Epidermal melanocyte (primary cell): ENCODE measurements around the gene NPLOC4.
"Not testable (repeated sequence)": the region's sequence is repeated elsewhere in the genome, so short reads cannot be mapped to it uniquely, and the experiment has no call there.

Experiments
- DNase-seq: peaks from one replicate; pipeline ENCODE4 v3.0.0; 2011; ENCODE audit warnings: low spot score; ENCODE audit not compliant: insufficient read length

Gene NPLOC4

DNA sequence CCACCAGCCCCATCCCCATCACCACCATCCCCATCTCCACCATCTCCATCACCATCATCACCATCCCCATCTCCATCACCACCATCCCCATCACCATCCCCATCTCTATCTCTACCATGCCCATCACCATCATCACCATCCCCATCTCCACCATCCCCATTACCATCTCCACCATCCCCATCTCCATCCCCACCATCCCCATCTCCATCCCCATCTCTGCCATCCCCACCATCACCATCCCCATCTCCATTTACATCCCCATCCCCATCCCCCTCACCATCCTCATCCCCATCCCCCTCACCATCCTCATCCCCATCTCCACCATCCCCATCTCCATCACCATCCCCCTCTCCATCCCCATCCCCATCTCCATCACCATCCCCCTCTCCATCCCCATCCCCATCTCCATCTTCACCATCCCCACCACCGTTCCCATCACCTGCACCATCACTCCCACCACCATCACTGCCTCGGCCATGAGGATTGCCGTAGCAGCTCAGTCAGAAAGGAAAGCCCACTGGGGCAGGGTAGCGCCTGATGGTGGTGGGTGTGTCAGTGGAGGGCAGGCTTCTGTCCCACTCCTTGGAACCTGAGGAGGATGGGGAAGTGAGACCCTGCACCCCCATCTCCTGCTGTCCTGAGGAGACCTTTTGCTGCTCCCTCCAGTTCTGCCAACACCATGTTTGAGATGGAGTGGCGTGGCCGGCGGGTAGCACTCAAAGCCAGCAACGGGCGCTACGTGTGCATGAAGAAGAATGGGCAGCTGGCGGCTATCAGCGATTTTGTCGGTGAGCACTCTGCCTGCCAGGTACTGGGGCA, 101.2 kb downstream of the NPLOC4 start:
- no peak for DNase-seq

DNA sequence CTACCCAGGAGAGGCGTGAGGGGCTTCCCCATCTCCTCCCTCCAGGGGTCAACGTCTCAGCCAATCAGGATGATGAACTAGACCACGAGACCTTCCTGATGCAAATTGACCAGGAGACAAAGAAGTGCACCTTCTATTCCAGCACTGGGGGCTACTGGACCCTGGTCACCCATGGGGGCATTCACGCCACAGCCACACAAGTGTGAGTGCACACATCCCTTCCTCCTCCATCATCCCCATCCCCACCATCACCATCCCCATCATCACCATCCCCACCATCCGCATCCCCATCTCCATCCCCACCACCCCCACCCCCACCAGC, 101.9 kb downstream of the NPLOC4 start:
- no peak for DNase-seq

DNA sequence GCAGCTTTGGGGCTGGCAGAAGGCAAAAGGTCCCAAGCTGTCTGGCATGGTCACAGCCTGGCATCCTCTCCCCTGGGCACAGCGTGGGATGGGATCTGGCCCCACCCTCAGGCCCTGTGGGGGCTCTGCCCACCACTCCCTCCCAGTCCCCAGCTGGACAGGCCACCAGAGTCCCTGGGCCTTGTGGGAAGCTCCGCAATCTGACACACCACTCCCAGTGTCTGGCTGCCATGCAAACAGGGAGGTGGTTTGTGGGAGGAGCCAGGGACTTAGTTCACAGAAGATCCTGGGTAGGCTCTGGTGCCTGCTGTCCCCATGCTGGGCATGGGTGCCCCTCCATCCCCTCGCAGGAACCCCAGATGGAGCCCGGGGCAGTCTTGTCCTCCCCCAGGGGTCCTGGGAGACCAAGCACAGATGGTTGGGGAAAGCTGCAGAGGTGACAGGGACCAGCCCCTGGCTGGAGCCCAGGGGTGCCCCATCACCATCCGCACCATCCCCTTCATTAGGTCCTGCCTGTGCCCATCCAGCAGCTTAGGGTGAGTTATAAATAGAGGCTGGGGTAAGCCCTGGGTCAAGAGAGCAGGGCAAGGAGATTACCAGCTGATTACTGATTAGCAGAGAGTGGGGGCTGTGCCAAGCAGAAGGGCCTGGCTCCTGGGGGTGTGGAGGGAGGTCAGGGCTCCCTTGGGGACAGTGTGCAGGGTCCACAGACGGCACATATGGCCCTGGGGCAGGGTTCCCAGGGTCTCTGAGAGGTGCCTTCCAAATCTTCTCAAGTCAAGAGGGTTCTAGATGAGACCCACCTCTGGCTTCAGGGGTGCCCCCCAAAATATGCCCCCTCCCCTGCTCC, 102.5 kb downstream of the NPLOC4 start:
- no peak for DNase-seq

DNA sequence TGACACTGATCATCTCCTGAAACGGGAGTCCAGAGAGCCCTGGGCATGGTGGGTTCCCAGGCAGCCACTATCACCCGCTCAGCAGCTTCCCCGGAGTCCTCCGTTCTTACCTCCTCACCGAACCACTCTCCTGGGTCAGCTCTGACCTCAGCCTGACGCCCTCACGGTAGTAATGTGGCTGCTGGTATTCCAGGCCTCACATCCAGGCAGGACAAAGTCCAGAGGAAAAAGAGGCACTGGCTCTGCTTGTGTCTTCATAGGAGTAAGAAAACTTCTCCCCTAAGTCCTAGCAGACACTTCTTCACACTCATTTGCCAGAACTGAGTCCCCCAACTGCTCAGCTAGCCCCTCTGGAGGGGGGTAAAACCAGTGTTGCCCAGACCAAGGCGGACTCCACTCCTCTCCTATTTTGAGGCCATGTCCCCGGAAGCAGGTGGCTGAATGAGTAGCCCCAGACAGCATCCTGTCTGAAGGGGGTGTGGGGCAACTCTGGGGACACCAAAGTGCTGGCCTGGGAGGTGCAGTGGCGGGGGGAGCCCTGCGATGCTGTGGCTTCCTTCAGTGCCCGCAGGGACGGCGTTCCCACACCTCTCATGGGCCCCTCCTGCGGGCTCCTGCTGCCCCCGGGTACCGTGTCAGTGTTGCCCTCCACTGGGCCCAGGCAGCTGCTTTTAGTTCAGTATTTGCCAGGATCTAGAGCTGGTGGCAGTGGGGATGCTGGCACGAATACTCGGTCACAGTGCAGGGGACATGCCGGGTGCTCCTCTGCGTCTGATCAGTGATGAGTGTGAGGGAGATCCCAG, 103.4 kb downstream of the NPLOC4 start:
- DNase-seq: no peak

DNA sequence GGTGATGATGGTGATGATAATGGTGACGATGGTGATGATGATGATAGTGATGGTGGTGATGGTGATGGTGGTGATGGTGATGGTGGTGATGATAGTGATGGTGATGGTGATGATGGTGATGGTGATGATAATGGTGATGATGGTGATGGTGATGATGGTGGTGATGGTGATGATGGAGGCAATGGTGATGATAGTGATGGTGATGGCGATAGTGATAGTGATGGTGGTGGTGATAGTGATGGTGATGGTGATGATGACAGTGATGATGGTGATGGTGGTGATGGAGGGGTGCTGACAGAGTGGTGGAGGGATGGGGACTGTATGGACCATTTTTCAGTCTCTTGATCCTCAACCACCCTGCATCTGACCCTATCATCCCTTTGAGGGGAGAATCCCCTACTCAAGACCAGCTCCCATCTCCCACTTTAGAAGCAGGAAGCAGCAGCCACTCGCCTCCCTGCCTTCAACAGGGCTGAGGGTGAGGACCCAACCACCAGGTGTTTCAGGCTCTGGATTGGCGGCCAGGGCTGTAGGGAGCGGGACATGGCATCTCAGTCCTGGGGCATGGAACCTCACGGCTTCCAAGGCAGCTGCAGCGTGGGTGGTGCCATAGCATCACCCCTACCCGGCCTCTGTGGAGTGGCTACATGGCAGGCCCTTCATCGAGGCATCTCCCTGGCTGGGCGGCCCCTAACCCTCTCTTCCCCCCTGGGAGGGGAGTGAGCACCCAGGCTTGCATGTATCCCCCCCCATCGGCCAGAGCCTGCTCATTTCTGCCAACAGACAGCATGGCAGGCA, 104.2 kb downstream of the NPLOC4 start:
- DNase-seq: no peak

DNA sequence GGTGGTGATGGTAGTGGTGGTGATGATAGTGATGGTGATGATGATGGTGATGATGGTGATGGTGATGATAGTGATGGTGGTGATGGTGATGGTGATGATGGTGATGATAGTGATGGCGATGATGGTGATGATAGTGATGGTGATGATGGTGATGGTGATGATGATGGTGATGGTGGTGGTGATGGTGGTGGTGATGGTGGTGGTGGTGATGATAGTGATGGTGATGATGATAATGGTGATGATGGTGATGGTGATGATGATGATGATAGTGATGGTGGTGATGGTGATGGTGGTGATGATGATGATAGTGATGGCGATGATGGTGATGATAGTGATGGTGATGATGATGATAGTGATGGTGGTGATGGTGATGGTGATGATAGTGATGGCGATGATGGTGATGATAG, 104.9 kb downstream of the NPLOC4 start:
- not testable (repeated sequence) for DNase-seq

DNA sequence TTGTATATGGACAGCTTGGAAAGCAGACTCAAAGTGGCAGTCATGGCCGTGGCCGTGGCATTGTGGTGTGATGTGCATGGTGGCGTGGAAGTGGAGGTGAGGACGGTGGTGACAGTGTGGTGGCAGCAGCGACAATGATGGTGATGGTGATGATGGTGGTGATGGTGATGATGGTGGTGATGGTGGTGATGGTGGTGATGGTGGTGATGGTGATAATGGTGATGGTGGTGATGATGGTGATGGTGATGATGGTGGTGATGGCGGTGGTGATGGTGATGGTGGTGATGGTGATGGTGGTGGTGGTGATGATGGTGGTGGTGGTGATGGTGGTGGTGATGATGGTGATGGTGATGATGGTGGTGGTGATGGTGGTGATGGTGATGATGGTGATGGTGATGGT, 105.9 kb downstream of the NPLOC4 start:
- DNase-seq: not testable (repeated sequence)

DNA sequence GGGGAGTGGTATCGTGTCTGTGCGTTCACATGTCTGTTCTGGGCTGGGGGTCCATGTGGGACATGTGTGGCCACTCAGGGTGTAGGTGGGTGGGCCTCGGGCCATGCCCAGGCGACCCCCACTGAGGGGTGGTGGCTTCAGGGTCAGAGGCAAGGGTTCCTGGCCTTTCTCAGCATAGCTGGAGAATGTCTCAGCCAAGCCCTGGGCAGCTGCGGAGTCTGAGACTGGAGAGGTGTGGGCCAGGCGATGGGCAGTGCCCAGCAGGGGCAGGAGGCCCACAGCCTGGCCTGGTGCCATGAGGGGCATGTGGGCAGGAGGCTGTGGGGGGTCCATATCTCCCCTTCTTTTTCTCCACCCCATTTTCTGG, 107.5 kb downstream of the NPLOC4 start:
- DNase-seq: no peak

DNA sequence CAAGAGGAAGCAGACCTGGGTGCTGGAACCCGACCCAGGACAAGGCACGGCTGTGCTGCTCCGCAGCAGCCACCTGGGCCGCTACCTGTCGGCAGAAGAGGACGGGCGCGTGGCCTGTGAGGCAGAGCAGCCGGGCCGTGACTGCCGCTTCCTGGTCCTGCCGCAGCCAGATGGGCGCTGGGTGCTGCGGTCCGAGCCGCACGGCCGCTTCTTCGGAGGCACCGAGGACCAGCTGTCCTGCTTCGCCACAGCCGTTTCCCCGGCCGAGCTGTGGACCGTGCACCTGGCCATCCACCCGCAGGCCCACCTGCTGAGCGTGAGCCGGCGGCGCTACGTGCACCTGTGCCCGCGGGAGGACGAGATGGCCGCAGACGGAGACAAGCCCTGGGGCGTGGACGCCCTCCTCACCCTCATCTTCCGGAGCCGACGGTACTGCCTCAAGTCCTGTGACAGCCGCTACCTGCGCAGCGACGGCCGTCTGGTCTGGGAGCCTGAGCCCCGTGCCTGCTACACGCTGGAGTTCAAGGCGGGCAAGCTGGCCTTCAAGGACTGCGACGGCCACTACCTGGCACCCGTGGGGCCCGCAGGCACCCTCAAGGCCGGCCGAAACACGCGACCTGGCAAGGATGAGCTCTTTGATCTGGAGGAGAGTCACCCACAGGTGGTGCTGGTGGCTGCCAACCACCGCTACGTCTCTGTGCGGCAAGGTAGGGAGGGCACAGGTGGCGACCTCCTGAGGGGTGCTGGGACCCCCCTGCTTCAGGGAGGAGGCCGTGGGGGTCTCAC, 108.1 kb downstream of the NPLOC4 start:
- no peak for DNase-seq

DNA sequence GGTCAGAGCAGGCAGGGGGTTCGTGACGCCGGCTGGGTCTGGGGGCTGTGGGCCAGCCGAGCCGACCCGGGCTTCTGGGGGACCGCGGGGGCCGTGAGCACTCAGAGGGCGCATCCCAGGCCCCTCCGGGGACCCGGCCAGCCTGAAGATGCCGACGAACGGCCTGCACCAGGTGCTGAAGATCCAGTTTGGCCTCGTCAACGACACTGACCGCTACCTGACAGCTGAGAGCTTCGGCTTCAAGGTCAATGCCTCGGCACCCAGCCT, 108.6 kb downstream of the NPLOC4 start:
- DNase-seq: no peak

DNA sequence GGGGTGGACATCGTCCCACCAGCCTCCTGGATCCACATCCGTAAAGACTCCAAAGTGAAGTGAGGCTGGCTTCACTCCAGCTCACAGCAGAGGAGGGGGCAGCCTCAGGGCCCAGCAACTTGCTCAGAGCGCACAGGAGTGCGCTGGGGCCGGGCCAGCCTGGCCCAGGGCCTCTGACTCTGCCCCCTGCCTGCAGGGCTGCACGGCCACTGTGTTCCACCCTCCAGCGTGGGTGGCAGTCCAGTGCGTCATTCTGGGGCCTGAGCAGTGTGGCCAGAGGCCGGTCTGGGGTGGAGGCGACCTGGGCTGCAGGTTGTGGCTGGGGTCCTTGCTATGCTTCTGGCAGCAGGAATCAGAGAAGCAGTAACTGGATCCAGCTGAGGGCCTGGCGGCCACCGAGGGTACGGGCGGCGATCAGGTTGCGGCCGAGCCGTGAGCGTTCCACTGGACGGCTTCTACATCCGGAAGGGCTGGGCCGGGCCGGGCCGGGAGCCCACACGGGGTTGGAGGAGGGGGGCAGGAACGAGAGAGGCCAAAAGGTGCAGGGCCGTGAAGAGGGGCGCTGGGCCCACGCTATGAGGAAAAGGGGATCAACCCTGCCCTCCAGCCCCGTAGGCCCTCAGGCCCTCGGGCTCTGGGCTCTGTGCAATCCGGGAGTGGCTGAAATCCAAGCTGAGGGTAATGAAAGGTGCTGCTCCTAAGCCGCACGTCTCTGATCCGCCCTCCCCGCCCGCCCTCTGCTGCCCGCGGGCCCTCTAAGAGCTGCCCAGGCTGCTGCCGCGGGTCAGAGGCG, 109.1 kb downstream of the NPLOC4 start, which contains the start of gene FSCN2:
FSCN2 (plus strand) TSS at position 787 of the 793 bp plus-strand sequence. CDS start 155 bp downstream, outside the sequence.
- DNase-seq: no peak

DNA sequence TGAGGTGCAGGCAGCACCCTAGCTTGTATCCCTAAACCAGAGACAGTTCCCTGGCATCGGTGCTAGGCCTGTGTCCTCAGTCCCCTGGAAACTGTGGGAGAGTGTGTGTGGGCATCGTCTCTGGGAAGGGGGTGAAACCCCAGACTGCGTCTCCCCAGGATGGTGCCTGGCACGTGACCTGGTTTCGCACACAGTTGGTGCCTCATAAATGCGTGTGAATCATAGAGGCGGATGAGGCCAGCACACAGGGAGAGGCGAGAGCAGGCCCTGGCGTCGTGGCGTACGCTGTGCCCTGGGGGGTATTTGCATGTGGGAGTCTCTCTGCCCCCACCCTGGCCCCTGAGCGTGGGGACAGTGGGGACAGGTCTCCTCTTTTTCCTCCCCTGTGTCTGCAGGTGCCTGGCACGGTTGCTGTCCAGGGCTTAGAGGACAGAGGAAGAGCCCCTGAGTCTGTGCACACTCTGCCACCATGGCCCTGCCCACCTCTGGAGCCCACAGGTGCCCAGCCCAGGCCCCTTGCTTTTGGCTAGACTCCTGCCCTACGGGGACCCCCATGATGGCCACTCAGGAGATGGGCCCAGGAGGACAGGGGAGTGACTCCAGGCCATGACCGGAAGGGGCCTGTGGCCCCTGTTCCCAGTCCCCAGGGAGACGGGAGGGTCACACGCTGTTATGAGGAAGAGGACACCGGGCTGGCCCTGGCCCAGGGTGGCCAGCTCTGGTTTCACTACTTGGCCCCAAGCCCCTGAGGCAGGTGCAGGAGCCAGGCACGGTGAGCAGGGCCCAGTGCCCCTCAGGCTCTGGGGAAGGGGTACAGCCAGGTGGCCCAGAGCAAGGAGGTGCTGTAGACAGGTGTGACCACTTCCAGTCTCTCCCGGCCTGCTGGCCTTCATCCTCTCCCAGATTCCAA, 110.0 kb downstream of the NPLOC4 start:
- no peak for DNase-seq

DNA sequence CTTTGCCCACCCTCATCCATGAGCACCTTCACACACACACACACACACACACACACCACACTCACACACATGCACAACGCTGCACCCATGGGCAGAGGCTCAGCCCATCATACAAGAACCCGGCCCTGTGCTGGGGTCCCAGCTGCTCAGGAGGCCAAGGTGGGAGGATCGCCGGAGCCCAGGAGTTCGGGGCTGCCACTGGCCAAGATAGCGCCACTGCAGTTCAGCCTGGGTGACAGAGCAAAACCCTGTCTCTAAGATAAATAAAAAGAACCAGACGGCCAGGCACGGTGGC, 112.1 kb downstream of the NPLOC4 start:
- no peak for DNase-seq

DNA sequence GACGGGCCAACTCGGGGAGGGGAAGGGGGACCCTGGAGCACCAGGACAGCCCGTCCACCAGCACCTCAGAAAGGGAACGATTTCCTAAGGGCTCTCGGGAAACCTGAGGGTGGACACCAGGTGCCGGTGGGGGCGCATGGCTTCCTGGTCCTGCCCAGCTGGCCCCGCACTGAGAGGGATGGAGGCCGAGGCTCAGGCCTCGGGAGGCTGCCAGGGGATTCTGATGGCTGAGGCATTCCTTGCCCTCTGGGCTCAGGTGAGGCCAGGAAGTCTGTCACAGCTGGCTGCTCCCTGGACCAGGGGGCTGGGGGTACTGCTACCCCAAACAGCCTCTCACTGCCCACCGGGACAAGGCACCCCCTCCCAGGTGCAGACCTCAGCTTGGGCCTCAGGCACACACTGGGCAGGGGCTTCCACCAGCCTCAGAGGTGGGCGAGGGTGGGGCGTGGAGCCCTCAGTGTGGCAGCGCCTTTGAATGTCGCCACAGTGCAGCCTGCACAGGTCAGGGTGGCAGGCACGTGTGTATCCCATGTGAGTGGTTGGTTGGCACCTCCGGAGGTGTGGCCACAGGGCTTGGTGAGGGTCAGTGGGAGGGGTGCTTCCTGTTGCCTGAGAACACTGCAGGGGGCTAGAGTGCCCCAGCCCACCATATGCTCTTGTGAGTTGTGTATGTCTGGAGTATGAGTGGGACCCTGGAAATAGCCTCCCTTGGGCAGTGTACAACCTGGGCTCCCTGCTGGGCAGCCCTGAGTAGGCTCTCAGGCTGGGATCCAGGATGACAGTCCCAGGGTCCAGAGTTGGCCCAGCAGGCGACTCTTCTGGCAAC, 112.7 kb downstream of the NPLOC4 start:
- no peak for DNase-seq

DNA sequence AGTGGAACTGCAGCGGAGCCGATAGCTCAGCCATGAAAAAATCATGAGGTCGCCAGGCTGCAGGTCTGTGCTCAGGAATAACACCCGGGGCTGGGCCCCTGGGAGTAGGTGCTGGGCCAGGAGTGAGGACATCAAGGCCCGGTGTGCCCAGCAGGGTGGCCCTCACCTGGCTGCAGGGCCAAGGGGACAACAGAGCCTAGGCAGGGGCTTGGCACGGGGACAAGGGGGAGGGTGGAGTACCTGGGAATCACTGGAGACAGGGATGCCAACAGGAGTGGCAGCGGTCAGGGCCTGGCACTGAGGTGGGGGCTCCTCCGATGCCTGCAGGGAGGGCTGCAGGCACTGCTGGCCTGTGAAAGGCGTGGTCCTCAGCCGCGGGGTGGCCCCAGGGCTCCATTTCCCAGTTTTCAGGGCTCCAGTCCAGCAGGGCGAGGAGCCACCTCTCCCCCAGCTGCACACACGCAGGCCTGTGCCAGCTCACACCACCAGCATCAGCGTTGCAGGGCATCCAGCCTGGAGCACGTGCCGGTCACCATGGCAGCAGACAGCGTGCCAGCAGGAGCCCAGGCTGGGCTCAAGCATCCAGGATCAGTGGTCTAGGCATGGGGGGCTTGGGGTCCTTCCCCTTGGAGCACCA, 113.4 kb downstream of the NPLOC4 start:
- DNase-seq: peak; percentile 92

DNA sequence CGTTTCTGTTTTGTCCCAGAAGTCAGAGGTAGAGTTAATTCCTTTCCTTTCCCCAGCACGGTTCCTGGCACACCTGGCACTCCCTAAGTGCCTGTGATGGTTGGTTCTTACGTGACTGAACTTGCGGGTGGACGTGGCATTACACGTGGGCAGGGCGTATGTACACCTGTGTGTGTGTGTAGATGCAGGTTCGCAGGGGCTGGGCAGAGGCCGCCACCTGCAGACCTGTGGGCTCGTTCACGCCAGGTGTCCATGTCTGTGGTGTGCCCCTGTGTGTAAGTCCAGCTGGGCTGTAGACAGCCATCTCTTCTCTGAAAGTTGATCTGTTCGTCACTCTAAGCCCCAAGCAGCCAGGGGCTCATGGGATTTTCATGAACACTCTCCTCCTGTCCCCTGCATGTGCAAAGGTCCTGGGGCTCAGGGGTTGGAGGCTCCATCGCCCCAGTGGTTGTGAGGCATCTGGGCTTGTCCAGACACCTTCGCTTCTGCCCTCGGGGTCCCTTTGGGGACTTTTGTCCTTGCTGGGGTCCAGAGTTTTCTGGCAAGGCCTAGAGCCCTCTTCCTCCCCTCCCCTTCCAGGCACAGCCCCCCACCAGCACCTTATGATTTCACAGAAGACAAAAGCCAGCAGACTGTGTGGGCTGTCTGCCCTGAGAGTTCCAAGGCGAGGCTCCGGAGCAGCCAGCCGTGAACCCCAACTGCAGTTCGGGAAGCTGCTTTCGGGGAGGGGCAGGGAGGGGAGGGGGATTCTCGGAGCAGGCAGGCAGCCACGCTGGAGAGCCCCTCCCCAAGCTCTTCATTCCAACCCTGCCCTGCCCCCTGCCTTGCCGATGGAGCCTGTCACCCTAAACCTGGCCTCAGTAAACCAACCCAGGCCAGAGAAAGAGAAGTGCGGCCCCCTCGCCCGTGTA, 114.2 kb downstream of the NPLOC4 start:
- DNase-seq: no peak
